HEK293 (cell line): Measurements from ENCODE around the gene PCK1.

Source experiments
- CTCF ChIP-seq: fragments of 450-650 bp; formaldehyde crosslinking; IDR thresholded peaks from 2 replicates; pipeline ENCODE4 v1.5.1; 2016; ENCODE audit warnings: missing biosample characterization, missing genetic modification characterization
- GLIS1 ChIP-seq: fragments of 450-650 bp; formaldehyde crosslinking; IDR thresholded peaks from 2 replicates; pipeline ENCODE4 v1.5.1; 2016; ENCODE audit warnings: missing biosample characterization, missing genetic modification characterization
- KLF10 ChIP-seq: fragments of 450-650 bp; IDR thresholded peaks from 2 replicates; pipeline ENCODE4 v1.5.1; 2018; ENCODE audit warnings: missing biosample characterization, mild to moderate bottlenecking, missing genetic modification characterization
- KLF16 ChIP-seq: fragments of 450-650 bp; formaldehyde crosslinking; IDR thresholded peaks from 2 replicates; pipeline ENCODE4 v1.5.1; 2017; ENCODE audit warnings: missing biosample characterization, missing genetic modification characterization
- PBX3 ChIP-seq: sonication (generic); formaldehyde crosslinking; IDR thresholded peaks from 2 replicates; pipeline ENCODE4 v1.8.1; 2022; ENCODE audit warnings: mild to moderate bottlenecking, moderate library complexity, missing genetic modification reagents
- REST ChIP-seq: fragments of 450-650 bp; formaldehyde crosslinking; IDR thresholded peaks from 2 replicates; pipeline ENCODE4 v1.5.1; 2016; ENCODE audit warnings: missing biosample characterization, missing genetic modification characterization
- TCF7L2 ChIP-seq: IDR thresholded peaks from 2 replicates; pipeline ENCODE4 v1.6.1; 2011; ENCODE audit warnings: low read depth, mild to moderate bottlenecking, inconsistent platforms, low read length, moderate library complexity, borderline replicate concordance
- ZNF10 ChIP-seq: fragments of 450-650 bp; formaldehyde crosslinking; IDR thresholded peaks from 2 replicates; pipeline ENCODE4 v1.5.1; 2017; ENCODE audit warnings: missing biosample characterization, missing genetic modification characterization

- TF ChIP-seq CTCF (tag by site-specific recombination) (no peak), GLIS1 (tag by site-specific recombination) (no peak), ZNF10 (tag by site-specific recombination) (no peak), REST (no peak), KLF16 (tag by site-specific recombination) (no peak), KLF10 (tag by site-specific recombination) (no peak), PBX3 (CRISPR knock-in tag) (no peak), TCF7L2 (no peak)
Observed at GRCh38 chr20:57601211-57601570, 40.3 kb downstream of the PCK1 start.
